Spleen (tissue), 11 donors: ENCODE results near the gene WDR86. TPM values are rescaled to one million over a fixed set of nuclear protein-coding genes. Genes with fewer than 3 reads are reported as not detected.

Source experiments
- DNase-seq: peaks from one replicate; pipeline ENCODE4 v3.0.0-alpha.2; 2020
- H3K27ac ChIP-seq, 8 donors: fragments of 200-600 bp; sonication (generic) in 7 of 8; 1 replicate in 4 of 8; 2 replicates in 4 of 8; pipeline versions ENCODE4 v1.5.0 to v1.8.0; 2016 to 2021; ENCODE audit warnings: inconsistent platforms in 4 of 8, mild to moderate bottlenecking in 4 of 8, moderate library complexity in 1 of 8
- H3K27me3 ChIP-seq, 7 donors: fragments of 200-600 bp; sonication (generic) in 6 of 7; replicated peaks in 1 of 7; 1 replicate in 4 of 7; 2 replicates in 3 of 7; pipeline versions ENCODE4 v1.5.0 to v1.8.0; 2016 to 2021; ENCODE audit warnings: inconsistent platforms in 3 of 7, mild to moderate bottlenecking in 1 of 7
- H3K36me3 ChIP-seq, 6 donors: fragments of 200-600 bp; sonication (generic) in 5 of 6; 1 replicate in 4 of 6; 2 replicates in 2 of 6; pipeline versions ENCODE4 v1.5.0 to v1.8.0; 2016 to 2021; ENCODE audit warnings: inconsistent platforms in 2 of 6
- H3K4me1 ChIP-seq, 6 donors: fragments of 200-600 bp; sonication (generic) in 5 of 6; 1 replicate in 3 of 6; 2 replicates in 3 of 6; pipeline versions ENCODE4 v1.5.0 to v1.8.0; 2016 to 2021; ENCODE audit warnings: inconsistent platforms in 3 of 6
- H3K4me3 ChIP-seq, 8 donors: fragments of 200-600 bp; sonication (generic) in 7 of 8; 1 replicate in 4 of 8; 2 replicates in 4 of 8; pipeline versions ENCODE4 v1.5.0 to v1.8.0; 2016 to 2021; ENCODE audit warnings: inconsistent platforms in 4 of 8, mild to moderate bottlenecking in 4 of 8, moderate library complexity in 2 of 8
- H3K9me3 ChIP-seq, 8 donors: fragments of 200-600 bp; sonication (generic) in 7 of 8; 1 replicate in 4 of 8; 2 replicates in 4 of 8; pipeline versions ENCODE4 v1.5.0 to v1.8.0; 2016 to 2021; ENCODE audit warnings: inconsistent platforms in 4 of 8
- POLR2A ChIP-seq, 3 donors: fragments of 450-650 bp; IDR thresholded peaks; one replicate each; pipeline ENCODE4 v1.5.1; 2017; ENCODE audit warnings: antibody characterized with exemption in 3 of 3, mild to moderate bottlenecking in 1 of 3
- POLR2AphosphoS5 ChIP-seq, 3 donors: sonication (generic); formaldehyde crosslinking; IDR thresholded peaks; one replicate each; pipeline ENCODE4 v1.5.1; 2017; ENCODE audit warnings: antibody characterized with exemption in 3 of 3
- WGBS, 5 donors: extraction: QIAGEN DNeasy Blood & Tissue Kit in 3 of 5; methylation state at CpG; one replicate each; pipeline versions ENCODE4 v1.1.5 to v1.1.7; 2013 to 2018; 5-methylcytosine and 5-hydroxymethylcytosine counted together
- intact Hi-C: fragments of 100-400 bp; cut with DNase I; formaldehyde crosslinking; loops from one replicate; pipeline ENCODE4 v1.15.0; 2023; ENCODE audit warnings: low total_unique reads
- polyA plus RNA-seq, 3 donors: library from polyadenylated mRNA; stranded (reverse); fragments of 200-250 nt; gene quantifications; one replicate each; pipeline ENCODE4 v1.2.1, GENCODE V29; 2013
- total RNA-seq, 7 donors: library from RNA; depleted of rRNA in 3 of 7; stranded (reverse); fragments of >200 nt in 3 of 7; fragmentation: NEBNext Ultra II Directional in 4 of 7; extraction: Animal tissue kit (Norgen Biotek cat#: 25700) in 4 of 7; gene quantifications; one replicate each; pipeline versions ENCODE4 v1.1.0 to v1.2.1, GENCODE V29; 2016 to 2021
- TF ChIP-seq, protein P1 (sequence below), 11 experiments: fragments of 200-600 bp in 7 of 11; fragments of 450-650 bp in 4 of 11; sonication (generic) in 4 of 11; IDR thresholded peaks in 8 of 11; conservative IDR thresholded peaks in 3 of 11; 1 replicate in 7 of 11; 2 replicates in 4 of 11; pipeline versions ENCODE4 v1.4.0 to v1.8.0; 2016 to 2021; ENCODE audit warnings: antibody characterized with exemption in 11 of 11, inconsistent platforms in 4 of 11, mild to moderate bottlenecking in 1 of 11
- donor health status: healthy with polysubstance abuse.
- donor health status: DM: no; HTN: no; CAD: no; lungs with moderate emphysema.
- donor health status: DM: no; HTN: no; CAD: no.
- donor health status: Bipolar disorder and iron deficiency.
- donor health status: healthy.
- donor health status: DM: no; HTN: no; CAD: no.
- donor health status: DM: yes; HTN: yes; CAD: no.

Gene WDR86
- total and polyA plus RNA-seq, 10 donors: 2.8 to 71.9 (median 49.2) TPM

DNA sequence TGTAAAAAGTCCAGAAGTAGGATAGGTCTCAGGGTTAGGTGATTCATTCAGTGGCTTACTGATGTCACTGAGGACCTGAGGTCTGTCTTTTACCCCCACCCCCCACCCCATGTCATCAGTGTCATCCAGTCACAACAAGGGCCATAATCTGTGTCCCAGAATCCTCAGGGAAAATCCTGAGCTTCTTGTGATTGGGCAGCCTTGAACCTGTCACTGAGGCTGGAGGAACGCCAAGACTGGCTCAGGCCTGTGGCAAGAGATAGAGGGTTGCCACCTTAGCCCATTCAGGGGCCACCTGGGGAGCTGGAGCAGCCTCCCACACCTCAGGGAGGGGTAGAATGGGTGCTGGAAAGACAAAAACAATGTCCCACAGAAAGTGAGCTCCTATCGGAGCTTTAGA is 38.6 kb downstream of the WDR86 start:
- intact Hi-C loops: no loop called here
- Histone ChIP-seq H3K9me3 (no peaks in the 10 kb centered on the region), H3K36me3 (peaks cover 2 to 100% (median 60%) of the 10 kb centered on the region in 6 donors), H3K27ac (peak overlapping the region in 2 of 8 donors; percentile 11), H3K4me1 (peaks cover 3 to 45% (median 19%) of the 10 kb centered on the region in 6 donors), H3K4me3 (no peak overlapping the region), H3K27me3 (no peaks in the 10 kb centered on the region)
- DNase-seq: no peak
- WGBS, 5 donors: 79 to 100% (median 95%) methylated on average over 2 of the region's 2 CpGs
- TF ChIP-seq, protein P1, sequence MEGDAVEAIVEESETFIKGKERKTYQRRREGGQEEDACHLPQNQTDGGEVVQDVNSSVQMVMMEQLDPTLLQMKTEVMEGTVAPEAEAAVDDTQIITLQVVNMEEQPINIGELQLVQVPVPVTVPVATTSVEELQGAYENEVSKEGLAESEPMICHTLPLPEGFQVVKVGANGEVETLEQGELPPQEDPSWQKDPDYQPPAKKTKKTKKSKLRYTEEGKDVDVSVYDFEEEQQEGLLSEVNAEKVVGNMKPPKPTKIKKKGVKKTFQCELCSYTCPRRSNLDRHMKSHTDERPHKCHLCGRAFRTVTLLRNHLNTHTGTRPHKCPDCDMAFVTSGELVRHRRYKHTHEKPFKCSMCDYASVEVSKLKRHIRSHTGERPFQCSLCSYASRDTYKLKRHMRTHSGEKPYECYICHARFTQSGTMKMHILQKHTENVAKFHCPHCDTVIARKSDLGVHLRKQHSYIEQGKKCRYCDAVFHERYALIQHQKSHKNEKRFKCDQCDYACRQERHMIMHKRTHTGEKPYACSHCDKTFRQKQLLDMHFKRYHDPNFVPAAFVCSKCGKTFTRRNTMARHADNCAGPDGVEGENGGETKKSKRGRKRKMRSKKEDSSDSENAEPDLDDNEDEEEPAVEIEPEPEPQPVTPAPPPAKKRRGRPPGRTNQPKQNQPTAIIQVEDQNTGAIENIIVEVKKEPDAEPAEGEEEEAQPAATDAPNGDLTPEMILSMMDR (IDR thresholded peaks at IDR 0.05 in 8 of 11, conservative IDR thresholded peaks at IDR 0.05 in 3 of 11): no peak
- no peak for TF ChIP-seq POLR2AphosphoS5 (IDR thresholded peaks at IDR 0.05)
- TF ChIP-seq POLR2A (IDR thresholded peaks at IDR 0.05): no peak

DNA sequence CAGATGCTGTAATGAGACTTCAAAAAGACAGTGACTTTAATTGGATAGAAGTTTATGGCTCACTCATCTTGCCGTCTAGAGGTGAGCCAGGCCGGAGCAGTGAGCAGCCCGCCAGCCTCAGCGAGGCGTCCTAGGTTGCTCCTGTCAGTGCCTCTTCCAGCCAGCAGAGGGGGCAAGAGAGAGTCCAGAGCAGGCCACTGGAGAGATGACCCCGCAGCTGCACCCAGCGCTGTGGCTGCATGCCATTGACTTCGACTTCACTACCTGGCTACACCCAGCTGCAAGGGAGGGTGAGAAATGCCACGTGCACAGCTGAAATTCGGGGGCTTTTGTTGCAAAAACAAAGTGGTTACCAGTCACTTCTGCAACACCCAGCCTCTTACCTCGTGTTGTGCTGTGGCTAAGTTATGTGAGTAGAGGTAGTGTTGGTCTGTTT is 41.7 kb downstream of the WDR86 start:
- peak; percentile 93 for DNase-seq
- H3K36me3 ChIP-seq: peaks cover 0 to 91% (median 38%) of the 10 kb centered on the region in 6 donors
- TF ChIP-seq POLR2A (IDR thresholded peaks at IDR 0.05) (no peak), POLR2AphosphoS5 (IDR thresholded peaks at IDR 0.05) (peak; percentile 59 to 68 (median 68))
- TF ChIP-seq, protein P1 (IDR thresholded peaks at IDR 0.05 in 8 of 11, conservative IDR thresholded peaks at IDR 0.05 in 3 of 11): peak; percentile 86 to 98 (median 96)
- WGBS, 5 donors: 10 to 20% (median 13%) methylated on average over 9 to 11 of the region's 11 CpGs
- no peaks in the 10 kb centered on the region for H3K9me3 ChIP-seq
- H3K27ac ChIP-seq: peak overlapping the region in 3 of 8 donors; percentile 61 to 65 (median 63)
- no peaks in the 10 kb centered on the region for H3K27me3 ChIP-seq
- peaks cover 3 to 46% (median 15%) of the 10 kb centered on the region in 6 donors for H3K4me1 ChIP-seq
- intact Hi-C loops: loop anchor here (5.0 to 10.0 kb wide), 2 partner anchors 79 to 397 kb away; no protein-coding TSS in a partner anchor
- no peak overlapping the region for H3K4me3 ChIP-seq

DNA sequence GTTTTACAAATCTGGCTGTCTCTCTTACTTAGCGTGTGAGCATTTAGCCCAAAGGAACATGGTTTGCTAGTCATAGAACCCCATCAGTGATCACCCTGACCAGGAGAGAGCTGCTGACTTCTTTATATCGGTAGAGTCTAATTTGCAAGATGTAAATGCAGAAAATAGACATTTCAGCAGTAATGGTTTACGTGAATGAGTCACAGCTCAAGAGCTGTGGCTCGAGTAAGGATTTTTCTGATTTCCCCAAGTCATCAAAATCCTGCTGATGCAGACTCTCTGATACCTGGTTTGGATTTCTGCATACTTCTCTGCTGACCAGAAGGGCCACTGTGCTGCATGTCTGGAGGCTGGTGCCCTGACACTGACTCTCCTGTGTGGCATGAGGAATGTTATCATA is 42.6 kb downstream of the WDR86 start:
- WGBS, 5 donors: 76 to 90% (median 87%) methylated on average over 4 of the region's 4 CpGs
- Histone ChIP-seq H3K27me3 (no peaks in the 10 kb centered on the region), H3K27ac (peak overlapping the region in 5 of 8 donors; percentile 49 to 69 (median 63)), H3K4me1 (peaks cover 3 to 38% (median 13%) of the 10 kb centered on the region in 6 donors), H3K9me3 (no peaks in the 10 kb centered on the region), H3K36me3 (peaks cover 0 to 91% (median 44%) of the 10 kb centered on the region in 6 donors), H3K4me3 (no peak overlapping the region)
- intact Hi-C loops: loop anchor here (5.0 to 10.0 kb wide), 2 partner anchors 80 to 398 kb away; no protein-coding TSS in a partner anchor
- DNase-seq: no peak
- no peak for TF ChIP-seq POLR2A (IDR thresholded peaks at IDR 0.05)
- TF ChIP-seq, protein P1 (IDR thresholded peaks at IDR 0.05 in 8 of 11, conservative IDR thresholded peaks at IDR 0.05 in 3 of 11): no peak
- no peak for TF ChIP-seq POLR2AphosphoS5 (IDR thresholded peaks at IDR 0.05)

DNA sequence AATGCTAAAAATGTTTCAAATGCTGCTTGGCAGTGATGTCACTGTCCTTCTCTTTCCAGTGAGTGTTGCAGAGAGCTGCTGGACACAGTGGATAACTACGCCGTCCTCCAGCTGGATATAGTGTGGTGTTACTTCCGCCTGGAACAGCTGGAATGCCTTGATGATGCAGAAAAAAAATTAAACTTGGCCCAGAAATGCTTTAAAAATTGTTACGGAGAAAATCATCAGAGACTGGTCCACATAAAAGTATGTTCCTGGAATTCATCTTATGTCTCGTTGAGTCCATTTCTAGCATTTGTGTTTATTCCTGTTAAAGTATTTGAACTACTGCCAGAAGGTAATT is 43.0 kb downstream of the WDR86 start:
- TF ChIP-seq, protein P1 (IDR thresholded peaks at IDR 0.05 in 8 of 11, conservative IDR thresholded peaks at IDR 0.05 in 3 of 11): no peak
- TF ChIP-seq POLR2AphosphoS5 (IDR thresholded peaks at IDR 0.05): peak in 1 of 3 donors; percentile 53
- TF ChIP-seq POLR2A (IDR thresholded peaks at IDR 0.05): no peak
- H3K27me3 ChIP-seq: no peaks in the 10 kb centered on the region
- H3K9me3 ChIP-seq: no peaks in the 10 kb centered on the region
- WGBS, 5 donors: 69 to 90% (median 74%) methylated on average over 5 of the region's 5 CpGs
- H3K27ac ChIP-seq: peak overlapping the region in 4 of 8 donors; percentile 61 to 69 (median 64)
- no peak overlapping the region for H3K4me3 ChIP-seq
- intact Hi-C loops: loop anchor here (5.0 to 10.0 kb wide), 2 partner anchors 80 to 398 kb away; no protein-coding TSS in a partner anchor
- peaks cover 3 to 33% (median 13%) of the 10 kb centered on the region in 6 donors for H3K4me1 ChIP-seq
- DNase-seq: no peak
- peaks cover 0 to 91% (median 48%) of the 10 kb centered on the region in 6 donors for H3K36me3 ChIP-seq
